Measurements from ENCODE around the gene FBXO31.

Gene FBXO31

GRCh38 chr16:87286839-87287626 lies 96.5 kb downstream of the FBXO31 start:
- DNase-seq (ENCODE audit: low spot score) = no peak
- H3K27ac ChIP-seq = no peak overlapping the region
- no peak for TF ChIP-seq CTCF (IDR thresholded peaks at IDR 0.05)

GRCh38 chr16:87284183-87284582 lies 99.4 kb downstream of the FBXO31 start:
- no peak for DNase-seq (ENCODE audit: low spot score)
- H3K4me3 ChIP-seq = no peak overlapping the region
- no peak for TF ChIP-seq CTCF (IDR thresholded peaks at IDR 0.05)
- no peak overlapping the region for H3K27ac ChIP-seq

More at GRCh38 chr16:87286839-87287626, 96.5 kb downstream of the FBXO31 start:
- no peak overlapping the region for H3K4me3 ChIP-seq

GRCh38 chr16:87279094-87279658 lies 104.4 kb downstream of the FBXO31 start:
- no peak for DNase-seq (ENCODE audit: low spot score)
- Histone ChIP-seq H3K4me3 (no peak overlapping the region), H3K27ac (no peak overlapping the region)
- TF ChIP-seq CTCF (IDR thresholded peaks at IDR 0.05) = no peak

- Histone ChIP-seq H3K27ac (no peak overlapping the region), H3K4me3 (no peak overlapping the region)
- peak; percentile 83 for DNase-seq (ENCODE audit: low spot score)
- TF ChIP-seq CTCF (IDR thresholded peaks at IDR 0.05) = peak; percentile 91
Measured at GRCh38 chr16:87278191-87279093, 105.1 kb downstream of the FBXO31 start.

All from coronary artery (tissue), 2 donors.